Measurements from ENCODE around the gene LDLRAD1. TPM values are rescaled to one million over a fixed set of nuclear protein-coding genes. Genes with fewer than 3 reads are reported as not detected.
"Not testable (repeated sequence)": the region's sequence is repeated elsewhere in the genome, so short reads cannot be mapped to it uniquely, and the experiment has no call there.

The LDLRAD1 gene
- total and polyA plus RNA-seq, 2 donors (not counting 3 experiments of a cell fraction or from before 2014, with no cell fraction given) = not detected

DNA sequence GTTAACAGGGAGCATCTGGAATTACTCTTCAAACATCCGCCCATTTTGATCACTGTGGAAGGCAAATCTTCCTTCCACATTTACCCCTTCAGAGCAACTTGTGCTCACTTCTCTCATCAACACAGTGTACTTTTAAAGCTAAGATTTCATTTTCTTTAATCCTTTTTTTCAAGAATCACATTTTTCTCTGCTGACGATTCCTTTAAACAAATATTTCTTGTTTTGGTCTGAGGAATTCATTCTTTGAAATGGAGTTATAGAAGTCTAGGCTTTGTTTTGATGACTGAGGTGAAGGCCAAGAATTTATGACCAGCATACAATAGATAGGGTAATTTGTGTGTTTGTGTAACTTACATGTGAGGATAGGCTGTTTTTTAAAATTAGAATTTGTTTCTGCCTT lies 46.3 kb downstream of the LDLRAD1 start:
- FAIRE-seq = no peak
- peaks cover 2 to 4% of the 10 kb centered on the region in 2 experiments for H3K36me3 ChIP-seq (ENCODE audit: control insufficient read depth in 2 of 2, extremely low read depth in 1 of 2, insufficient read depth in 2 of 2, low read length in 2 of 2)
- H4K20me1 ChIP-seq (replicated peaks; ENCODE audit: control insufficient read depth, extremely low read depth, insufficient read depth, low read length) = no peaks in the 10 kb centered on the region
- no peaks in the 10 kb centered on the region for H3K27me3 ChIP-seq (ENCODE audit: control insufficient read depth in 2 of 2, insufficient read depth in 2 of 2, low read length in 2 of 2)
- H3K79me2 ChIP-seq (ENCODE audit: control insufficient read depth, insufficient read depth, low read length) = no peaks in the 10 kb centered on the region
- TF ChIP-seq GATA2 (IDR thresholded peaks at IDR 0.05; ENCODE audit: insufficient read depth, insufficient read length, low read depth, low read length) (no peak), POLR2AphosphoS5 (IDR thresholded peaks at IDR 0.05; ENCODE audit: insufficient read depth, low read depth, low read length) (no peak), MYC (IDR thresholded peaks at IDR 0.05; ENCODE audit: low read depth, low read length) (no peak), POLR2A (IDR thresholded peaks at IDR 0.05; ENCODE audit: low read depth, low read length) (no peak), EZH2 (IDR thresholded peaks at IDR 0.05; ENCODE audit: borderline replicate concordance, low read depth, low read length, severe bottlenecking) (no peak), FOS (IDR thresholded peaks at IDR 0.05; ENCODE audit: borderline replicate concordance, insufficient read depth, low read length) (no peak), JUN (IDR thresholded peaks at IDR 0.05; ENCODE audit: borderline replicate concordance, insufficient read depth, insufficient read length, low read depth) (no peak)
- TF ChIP-seq, protein P1, sequence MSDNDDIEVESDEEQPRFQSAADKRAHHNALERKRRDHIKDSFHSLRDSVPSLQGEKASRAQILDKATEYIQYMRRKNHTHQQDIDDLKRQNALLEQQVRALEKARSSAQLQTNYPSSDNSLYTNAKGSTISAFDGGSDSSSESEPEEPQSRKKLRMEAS (IDR thresholded peaks at IDR 0.05; ENCODE audit: insufficient read depth, insufficient read length) = no peak
- TF ChIP-seq, protein P2, sequence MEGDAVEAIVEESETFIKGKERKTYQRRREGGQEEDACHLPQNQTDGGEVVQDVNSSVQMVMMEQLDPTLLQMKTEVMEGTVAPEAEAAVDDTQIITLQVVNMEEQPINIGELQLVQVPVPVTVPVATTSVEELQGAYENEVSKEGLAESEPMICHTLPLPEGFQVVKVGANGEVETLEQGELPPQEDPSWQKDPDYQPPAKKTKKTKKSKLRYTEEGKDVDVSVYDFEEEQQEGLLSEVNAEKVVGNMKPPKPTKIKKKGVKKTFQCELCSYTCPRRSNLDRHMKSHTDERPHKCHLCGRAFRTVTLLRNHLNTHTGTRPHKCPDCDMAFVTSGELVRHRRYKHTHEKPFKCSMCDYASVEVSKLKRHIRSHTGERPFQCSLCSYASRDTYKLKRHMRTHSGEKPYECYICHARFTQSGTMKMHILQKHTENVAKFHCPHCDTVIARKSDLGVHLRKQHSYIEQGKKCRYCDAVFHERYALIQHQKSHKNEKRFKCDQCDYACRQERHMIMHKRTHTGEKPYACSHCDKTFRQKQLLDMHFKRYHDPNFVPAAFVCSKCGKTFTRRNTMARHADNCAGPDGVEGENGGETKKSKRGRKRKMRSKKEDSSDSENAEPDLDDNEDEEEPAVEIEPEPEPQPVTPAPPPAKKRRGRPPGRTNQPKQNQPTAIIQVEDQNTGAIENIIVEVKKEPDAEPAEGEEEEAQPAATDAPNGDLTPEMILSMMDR (IDR thresholded peaks at IDR 0.05; ENCODE audit: extremely low read depth in 1 of 2, insufficient read depth in 1 of 2, low read depth in 1 of 2, low read length in 2 of 2) = no peak
- BruUV-seq (replicated peaks) = no TSS peak
- POLR2A ChIA-PET = no interaction called here
- no peaks in the 10 kb centered on the region for H3K9me3 ChIP-seq (replicated peaks; ENCODE audit: control insufficient read depth, insufficient read depth, low read length)
- H3K4me1 ChIP-seq (ENCODE audit: control insufficient read depth, extremely low read depth, insufficient read depth, low read length) = no peaks in the 10 kb centered on the region
- no peak overlapping the region for H2AFZ ChIP-seq (ENCODE audit: low read depth, low read length)
- no peak for DNase-seq (ENCODE audit: low read depth, low spot score)
- dilution Hi-C loops (cut with MboI; ENCODE audit: extremely low pct_ligation_motif_present, low sequenced_read_pairs) = no loop called here
- CTCF ChIA-PET = interaction anchor here (1.4 to 1.9 kb wide), 2 partner anchors 12 to 21 kb away, joined by 4 to 10 read pairs; no protein-coding TSS in a partner anchor
- no peak overlapping the region for H3K27ac ChIP-seq (ENCODE audit: insufficient read depth, low read depth, low read length)
- intact Hi-C loops (cut with micrococcal nuclease) = no loop called here
- H3K9me1 ChIP-seq (replicated peaks; ENCODE audit: control insufficient read depth, extremely low read depth, insufficient read depth, low read length) = no peaks in the 10 kb centered on the region
- no peak overlapping the region for H3K4me2 ChIP-seq (ENCODE audit: insufficient read depth, low read length)
- no peak overlapping the region for H3K9ac ChIP-seq (replicated peaks; ENCODE audit: extremely low read depth, insufficient read depth, low read length)
- no peak overlapping the region for H3K4me3 ChIP-seq (replicated peaks in 1 of 3; ENCODE audit: insufficient read depth in 1 of 3, low read depth in 1 of 3, low read length in 3 of 3)

DNA sequence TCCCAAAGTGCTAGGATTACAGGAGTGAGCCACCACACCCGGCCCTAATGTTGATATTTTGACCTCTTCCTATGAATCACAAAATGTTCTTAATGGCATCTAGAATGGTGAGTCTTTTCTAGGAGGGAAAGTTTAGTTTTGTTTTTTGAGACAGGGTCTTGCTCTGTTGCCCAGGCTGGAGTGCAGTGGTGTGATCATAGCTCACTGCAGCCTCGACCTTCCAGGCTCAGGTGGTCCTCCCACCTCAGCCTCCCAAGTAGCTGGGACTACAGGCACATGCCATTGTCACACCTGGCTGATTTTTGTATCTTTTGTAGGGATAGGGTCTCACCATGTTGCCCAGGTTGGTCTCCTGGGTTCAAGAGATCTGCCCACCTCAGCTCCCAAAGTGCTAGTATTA lies 48.7 kb downstream of the LDLRAD1 start:
- intact Hi-C loops (cut with micrococcal nuclease); FAIRE-seq; H3K9me1 ChIP-seq (replicated peaks; ENCODE audit: control insufficient read depth, extremely low read depth, insufficient read depth, low read length); H2AFZ ChIP-seq (ENCODE audit: low read depth, low read length); H3K4me2 ChIP-seq (ENCODE audit: insufficient read depth, low read length); H3K9me3 ChIP-seq (replicated peaks; ENCODE audit: control insufficient read depth, insufficient read depth, low read length); H3K9ac ChIP-seq (replicated peaks; ENCODE audit: extremely low read depth, insufficient read depth, low read length); H4K20me1 ChIP-seq (replicated peaks; ENCODE audit: control insufficient read depth, extremely low read depth, insufficient read depth, low read length); BruUV-seq (replicated peaks); H3K27ac ChIP-seq (ENCODE audit: insufficient read depth, low read depth, low read length); dilution Hi-C loops (cut with MboI; ENCODE audit: extremely low pct_ligation_motif_present, low sequenced_read_pairs); H3K27me3 ChIP-seq (ENCODE audit: control insufficient read depth in 2 of 2, insufficient read depth in 2 of 2, low read length in 2 of 2); DNase-seq (ENCODE audit: low read depth, low spot score); H3K4me3 ChIP-seq (replicated peaks in 1 of 3; ENCODE audit: insufficient read depth in 1 of 3, low read depth in 1 of 3, low read length in 3 of 3); H3K79me2 ChIP-seq (ENCODE audit: control insufficient read depth, insufficient read depth, low read length); H3K36me3 ChIP-seq (ENCODE audit: control insufficient read depth in 2 of 2, extremely low read depth in 1 of 2, insufficient read depth in 2 of 2, low read length in 2 of 2); H3K4me1 ChIP-seq (ENCODE audit: control insufficient read depth, extremely low read depth, insufficient read depth, low read length); POLR2A ChIA-PET: not testable (repeated sequence)
- CTCF ChIA-PET = interaction anchor here (1.2 kb wide), 1 partner anchor 91 kb away, joined by 3 read pairs; no protein-coding TSS in a partner anchor

Data from endothelial cell of umbilical vein (primary cell).